ENCODE data around the gene MAP3K3.

GRCh38 chr17:63685578-63685977, 63.4 kb downstream of the MAP3K3 start:
- TF ChIP-seq POLR2A (IDR thresholded peaks at IDR 0.05) (no peak), CTCF (IDR thresholded peaks at IDR 0.05) (no peak), EP300 (IDR thresholded peaks at IDR 0.05) (no peak)

All from ovary (tissue), 3 donors.